Stimulated activated CD4-positive, alpha-beta T cell treated with anti-CD3 and anti-CD28 coated beads, TNF-alpha, amount 100 ng/mL, for 1 hour (primary cell): ENCODE results near the gene DLG2.

Experiments
- DNase-seq, 3 donors: peaks; one replicate each; pipeline ENCODE4 v3.0.0-alpha.2; 2020; ENCODE audit warnings: low read depth in 3 of 3, low spot score in 1 of 3

Gene DLG2

GRCh38 chr11:84922212-84922805 lies 704.8 kb downstream of the DLG2 start:
- no peak for DNase-seq

- no peak for DNase-seq
These were observed 712.6 kb downstream of the DLG2 start for GRCh38 chr11:84914511-84914910.

GRCh38 chr11:84909740-84910139 lies 717.4 kb downstream of the DLG2 start:
- DNase-seq = no peak

- DNase-seq = no peak
These were observed 720.1 kb downstream of the DLG2 start for GRCh38 chr11:84906995-84907394.

GRCh38 chr11:84905411-84905810 lies 721.7 kb downstream of the DLG2 start:
- DNase-seq = no peak

- DNase-seq = no peak
These were observed 724.7 kb downstream of the DLG2 start for GRCh38 chr11:84902445-84902844.

- DNase-seq = no peak
These were observed 725.2 kb downstream of the DLG2 start for GRCh38 chr11:84901991-84902390.

- no peak for DNase-seq
These were observed 727.4 kb downstream of the DLG2 start for GRCh38 chr11:84899740-84900139.

- no peak for DNase-seq
These were observed 728.0 kb downstream of the DLG2 start for GRCh38 chr11:84899134-84899533.

GRCh38 chr11:84894666-84895065 lies 732.5 kb downstream of the DLG2 start:
- no peak for DNase-seq

GRCh38 chr11:84890676-84891075 lies 736.5 kb downstream of the DLG2 start:
- DNase-seq = no peak

GRCh38 chr11:84889556-84889955 lies 737.6 kb downstream of the DLG2 start:
- no peak for DNase-seq

GRCh38 chr11:84887055-84887629 lies 740.0 kb downstream of the DLG2 start:
- DNase-seq = no peak

- DNase-seq = no peak
These were observed 740.8 kb downstream of the DLG2 start for GRCh38 chr11:84886344-84886743.

GRCh38 chr11:84884836-84885235 lies 742.3 kb downstream of the DLG2 start:
- DNase-seq = no peak

GRCh38 chr11:84882056-84882455 lies 745.1 kb downstream of the DLG2 start:
- DNase-seq = no peak

GRCh38 chr11:84871116-84871515 lies 756.0 kb downstream of the DLG2 start:
- DNase-seq = no peak

- DNase-seq = no peak
These were observed 756.7 kb downstream of the DLG2 start for GRCh38 chr11:84870486-84870885.

- DNase-seq = no peak
These were observed 760.2 kb downstream of the DLG2 start for GRCh38 chr11:84866922-84867321.

GRCh38 chr11:84865791-84866535 lies 761.2 kb downstream of the DLG2 start:
- DNase-seq = no peak

- DNase-seq = no peak
These were observed 761.9 kb downstream of the DLG2 start for GRCh38 chr11:84865257-84865656.

GRCh38 chr11:84857746-84858145 lies 769.4 kb downstream of the DLG2 start:
- no peak for DNase-seq
